Stimulated activated CD4-positive, alpha-beta T cell treated with anti-CD3 and anti-CD28 coated beads, Interleukin-1b, Interleukin-23, amount 100 ng/mL, for 24 hours (primary cell): ENCODE data around the gene SUMO2.
A peak's percentile ranks its signal among the peaks of the same experiment; 100 is the strongest.
"Not testable (repeated sequence)": the region's sequence is repeated elsewhere in the genome, so short reads cannot be mapped to it uniquely, and the experiment has no call there.

ENCODE experiments used
- DNase-seq, 4 experiments: peaks; one replicate each; pipeline ENCODE4 v3.0.0-alpha.2; 2020; ENCODE audit warnings: low read depth in 4 of 4, low spot score in 1 of 4

Gene SUMO2

DNA sequence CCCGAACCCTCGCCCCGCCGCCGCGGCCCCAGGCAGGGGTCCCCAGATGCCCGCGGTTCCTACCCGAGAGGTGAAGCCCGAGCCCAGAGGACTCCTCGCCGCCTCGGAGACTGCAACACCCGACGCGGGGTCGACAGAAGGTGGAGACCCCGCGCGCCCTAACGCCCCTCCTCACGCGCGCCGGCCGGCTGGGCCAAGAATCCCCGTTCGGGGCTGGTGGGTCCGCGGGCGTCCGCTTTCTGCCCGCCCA is 515 bp downstream of the SUMO2 start:
- no peak for DNase-seq

DNA sequence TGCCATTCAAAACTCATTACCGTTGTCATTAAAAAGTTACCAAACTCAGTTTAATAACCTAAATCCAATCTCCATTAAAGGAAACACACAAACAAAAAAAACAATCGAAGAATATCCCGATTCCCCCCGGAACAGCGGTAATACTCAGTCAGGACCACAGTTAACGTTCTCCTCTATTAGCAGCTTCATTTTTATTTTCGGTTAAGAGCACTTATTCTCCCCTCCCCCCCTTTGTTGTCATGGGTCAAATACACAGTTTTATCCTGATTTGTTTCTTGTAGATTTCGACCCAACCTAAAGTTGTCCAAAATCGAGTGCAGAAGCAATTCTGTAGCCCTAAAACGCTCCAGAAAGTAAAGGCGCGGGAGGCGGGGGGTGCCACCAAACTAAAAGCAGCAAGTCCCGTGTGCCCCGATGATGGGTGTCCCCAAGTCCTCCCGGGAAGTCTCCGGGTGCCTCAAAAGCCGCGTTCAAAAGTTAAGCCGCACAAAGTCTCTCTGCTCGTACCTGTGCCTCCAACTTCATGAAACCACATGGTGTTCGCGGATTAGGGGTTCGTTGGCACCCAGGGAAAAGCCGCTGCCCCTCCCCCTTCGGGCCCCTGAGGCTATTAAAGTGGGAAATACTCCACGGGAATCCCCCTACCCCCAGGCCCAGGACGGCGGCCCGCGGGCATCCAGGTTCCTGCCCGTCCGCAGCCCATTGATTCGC is 996 bp downstream of the SUMO2 start:
- DNase-seq, result peak in 3 of 4 experiments; percentile 13 to 21 (median 20)

DNA sequence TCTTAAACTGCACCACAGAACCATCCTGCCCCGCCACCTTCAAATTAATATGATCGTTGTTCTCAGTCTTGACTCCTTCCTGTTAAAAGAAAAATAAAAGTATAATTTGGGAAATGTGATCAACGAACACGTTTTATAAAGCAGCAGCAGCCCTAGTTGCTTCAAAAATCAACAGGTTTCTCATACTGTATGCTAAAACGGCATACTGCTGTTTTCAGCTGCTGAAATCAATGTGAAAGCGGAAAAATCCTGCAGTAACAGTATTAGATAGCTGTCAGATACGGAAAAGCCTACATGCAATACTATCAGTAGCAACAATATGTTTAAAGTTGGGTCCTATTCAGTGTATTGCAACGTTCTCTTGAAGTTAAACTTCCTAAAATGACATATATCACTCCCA is 1.6 kb downstream of the SUMO2 start:
- no peak for DNase-seq

DNA sequence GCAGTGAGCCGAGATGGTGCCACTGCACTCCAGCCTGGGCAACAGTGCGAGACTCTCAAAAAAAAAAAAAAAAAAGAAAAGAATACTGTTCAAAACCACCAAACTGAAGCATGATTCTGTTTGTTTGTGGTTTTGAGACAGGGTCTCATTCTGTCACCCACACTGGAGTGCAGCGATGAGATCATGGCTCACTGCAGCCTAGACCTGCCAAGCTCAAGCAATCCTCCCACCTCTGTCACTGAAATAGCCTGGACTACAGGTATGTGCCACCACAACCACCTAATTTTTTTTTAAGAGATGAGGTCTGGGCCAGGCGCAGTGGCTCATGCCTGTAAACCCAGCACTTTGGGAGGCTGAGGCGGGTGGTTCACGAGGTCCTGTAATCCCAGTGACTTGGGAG is 4.3 kb downstream of the SUMO2 start:
- DNase-seq, result no peak

DNA sequence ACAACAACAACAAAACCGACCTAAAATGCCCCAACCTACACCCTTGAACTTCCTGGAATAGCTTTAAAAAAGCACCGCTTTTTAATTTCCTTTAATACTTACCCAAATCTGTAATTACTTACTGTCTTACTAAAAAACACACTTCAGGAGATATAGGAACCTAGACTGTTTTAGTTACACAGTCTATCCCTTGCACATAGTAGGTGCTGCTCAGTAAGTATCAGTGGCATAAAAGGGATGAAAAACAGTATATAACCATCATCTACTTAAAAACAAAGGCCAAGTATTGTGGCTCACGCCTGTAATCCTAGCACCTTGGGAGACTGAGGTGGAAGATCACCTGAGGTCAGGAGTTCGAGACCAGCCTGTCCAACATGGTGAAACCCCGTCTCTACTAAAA is 6.1 kb downstream of the SUMO2 start:
- no peak for DNase-seq

DNA sequence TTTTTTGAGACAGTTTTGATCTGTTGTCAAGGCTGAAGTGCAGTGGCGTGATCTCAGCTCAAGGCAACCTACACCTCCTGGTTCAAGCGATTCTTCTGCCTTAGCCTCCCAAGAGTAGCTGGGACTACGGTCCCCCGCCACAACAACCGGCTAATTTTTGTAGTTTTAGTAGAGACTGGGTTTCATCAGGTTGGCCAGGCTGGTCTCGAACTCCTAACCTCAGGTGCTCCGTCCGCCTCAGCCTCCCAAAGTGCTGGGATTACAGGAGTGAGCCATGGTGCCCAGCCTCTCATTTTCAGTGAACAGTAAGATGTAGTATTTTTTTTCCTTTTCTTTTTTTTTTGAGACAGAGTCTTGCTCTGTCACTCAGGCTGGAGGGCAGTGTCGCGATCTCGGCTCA is 7.8 kb downstream of the SUMO2 start:
- DNase-seq, result no peak

DNA sequence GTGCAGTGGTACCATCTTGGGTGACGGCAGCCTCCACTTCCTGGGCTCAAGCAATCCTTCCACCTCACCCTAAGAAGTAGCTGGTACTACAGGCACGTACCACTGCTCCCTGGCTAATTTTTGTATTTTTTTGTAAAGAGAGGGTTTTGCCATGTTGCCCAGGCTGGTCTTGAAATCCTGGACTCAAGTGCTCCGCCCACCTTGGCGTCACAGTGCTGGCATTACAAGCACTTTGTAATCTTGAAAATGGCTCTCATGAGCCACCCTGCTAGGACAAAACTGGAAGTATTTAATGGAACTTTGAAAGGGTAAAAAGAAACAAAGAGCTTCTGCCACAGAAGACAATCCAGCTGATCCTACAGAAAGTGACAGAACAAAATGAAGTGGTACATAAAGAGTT is 9.2 kb downstream of the SUMO2 start:
- no peak for DNase-seq

DNA sequence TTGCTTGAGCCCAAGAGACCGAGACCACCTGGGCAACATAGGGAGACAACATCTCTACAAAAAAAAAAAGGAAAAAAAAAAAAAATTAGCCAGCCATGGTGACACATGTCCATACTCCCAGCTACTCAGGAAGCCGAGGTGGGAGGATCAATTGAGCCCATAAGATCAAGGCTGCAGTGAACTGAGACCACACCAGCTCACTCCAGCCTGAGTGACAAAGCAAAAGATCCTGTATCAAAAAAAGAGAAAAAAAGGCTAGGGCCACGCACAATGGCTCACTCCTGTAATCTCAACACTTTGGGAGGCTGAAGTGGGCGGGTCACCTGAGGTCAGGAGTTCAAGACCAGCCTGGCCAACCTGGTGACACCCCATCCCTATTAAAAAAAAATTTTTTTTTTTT is 13.8 kb downstream of the SUMO2 start:
- no peak for DNase-seq

DNA sequence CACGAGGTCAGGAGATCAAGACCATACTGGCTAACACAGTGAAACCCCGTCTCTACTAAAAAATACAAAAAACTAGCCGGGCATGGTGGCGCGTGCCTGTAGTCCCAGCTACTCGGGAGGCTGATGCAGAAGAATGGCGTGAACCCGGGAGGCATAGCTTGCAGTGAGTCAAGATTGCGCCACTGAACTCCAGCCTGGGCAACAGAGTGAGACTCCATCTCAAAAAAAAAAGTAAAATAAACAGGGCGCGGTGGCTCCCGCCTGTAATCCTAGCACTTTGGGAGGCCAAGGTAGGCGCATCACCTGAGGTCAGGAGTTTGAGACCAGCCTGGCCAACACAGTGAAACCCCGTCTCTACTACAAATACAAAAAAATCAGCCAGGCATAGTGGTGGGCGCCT is 18.2 kb downstream of the SUMO2 start:
- not testable (repeated sequence) for DNase-seq

DNA sequence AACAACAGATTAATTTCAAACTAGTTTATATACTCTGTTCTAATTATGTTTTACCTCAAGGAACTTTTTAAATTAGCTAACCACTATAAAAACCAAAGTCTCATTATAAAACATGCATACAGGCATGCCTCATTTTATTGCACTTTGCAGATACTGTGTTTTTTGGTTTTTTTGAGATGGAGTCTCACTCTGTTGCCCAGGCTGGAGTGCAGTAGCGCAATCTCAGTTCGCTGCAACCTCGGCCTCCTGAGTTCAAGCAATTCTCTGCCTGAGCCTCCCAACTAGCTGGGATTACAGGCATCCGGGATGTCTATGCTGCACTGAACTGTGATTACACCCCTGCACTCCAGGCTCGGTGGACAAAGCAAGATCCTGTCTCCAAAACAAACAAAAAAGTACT is 19.7 kb downstream of the SUMO2 start:
- DNase-seq, result no peak

DNA sequence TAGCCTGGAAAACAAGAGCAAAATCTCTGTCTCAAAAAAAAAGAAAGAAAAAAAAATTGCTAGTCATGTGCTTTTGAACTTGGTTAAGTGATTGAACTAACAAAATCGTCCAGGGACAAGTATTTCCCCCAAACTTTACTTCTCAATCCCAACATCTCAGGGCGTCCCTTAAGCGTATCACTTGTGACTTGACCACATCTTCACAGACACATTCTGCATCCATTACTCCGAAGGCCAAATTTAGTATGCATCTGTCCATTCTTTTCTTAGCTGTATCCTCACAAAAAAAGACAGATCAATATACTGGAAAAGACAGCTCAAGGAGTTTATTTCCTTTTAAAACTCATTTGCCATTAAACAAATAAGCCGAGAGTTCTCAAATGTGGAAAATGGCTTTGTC is 22.5 kb downstream of the SUMO2 start:
- no peak for DNase-seq

DNA sequence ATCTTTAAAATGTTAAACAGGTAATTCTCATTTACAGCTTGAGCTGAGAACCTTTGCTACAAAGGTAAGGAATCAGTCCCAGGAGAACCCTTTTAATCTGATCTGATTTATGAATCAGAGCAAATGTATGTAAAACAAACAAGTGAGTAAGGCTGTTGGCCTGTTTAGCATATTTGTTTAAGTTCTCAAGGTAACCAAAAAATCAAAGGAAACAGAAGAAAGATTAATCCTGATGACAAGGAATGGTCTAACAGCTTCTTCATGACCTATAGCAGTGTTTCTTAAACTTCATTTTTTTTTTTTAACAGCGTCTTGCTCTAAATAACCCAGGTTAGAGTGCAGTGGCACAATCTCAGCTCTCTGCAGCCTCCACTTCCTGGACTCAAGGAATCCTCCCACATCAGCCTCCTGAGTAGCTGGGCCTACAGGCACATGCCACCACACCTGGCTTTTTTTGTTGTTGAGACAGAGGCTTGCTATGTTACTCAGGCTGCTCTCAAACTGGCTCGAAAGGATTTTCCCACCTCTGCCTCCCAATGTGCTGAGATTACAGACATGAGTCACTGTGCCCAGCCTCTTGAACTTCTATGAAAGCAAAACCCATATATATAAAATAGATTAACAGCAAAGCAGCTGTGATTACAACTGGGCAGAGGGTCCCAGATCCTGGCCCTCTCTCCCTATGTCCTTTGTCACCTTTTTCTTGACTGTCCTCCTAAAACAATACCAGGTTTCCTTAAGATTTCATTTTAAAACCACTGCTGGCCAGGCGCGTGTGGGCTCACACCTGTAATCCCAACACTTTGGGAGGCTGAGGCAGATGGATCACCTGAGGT is 23.3 kb downstream of the SUMO2 start:
- DNase-seq, result no peak

DNA sequence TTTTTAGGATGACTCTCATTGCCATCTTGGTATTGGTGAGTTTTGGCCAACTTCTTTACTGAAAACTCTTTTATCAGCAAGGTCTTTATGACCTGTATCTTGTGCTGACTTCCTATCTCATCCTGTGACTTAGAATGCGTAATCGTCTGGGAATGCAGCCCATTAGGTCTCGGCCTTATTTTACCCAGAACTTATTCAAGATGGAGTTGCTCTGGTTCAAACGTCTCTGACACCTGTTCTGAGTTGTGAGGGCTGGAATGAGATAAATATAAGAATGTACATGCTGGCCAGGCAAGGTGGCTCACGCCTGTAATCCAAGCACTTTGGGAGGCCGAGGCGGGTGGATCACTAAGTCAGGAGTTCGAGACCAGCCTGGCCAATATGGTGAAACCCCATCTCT is 24.3 kb downstream of the SUMO2 start:
- DNase-seq, result not testable (repeated sequence)

DNA sequence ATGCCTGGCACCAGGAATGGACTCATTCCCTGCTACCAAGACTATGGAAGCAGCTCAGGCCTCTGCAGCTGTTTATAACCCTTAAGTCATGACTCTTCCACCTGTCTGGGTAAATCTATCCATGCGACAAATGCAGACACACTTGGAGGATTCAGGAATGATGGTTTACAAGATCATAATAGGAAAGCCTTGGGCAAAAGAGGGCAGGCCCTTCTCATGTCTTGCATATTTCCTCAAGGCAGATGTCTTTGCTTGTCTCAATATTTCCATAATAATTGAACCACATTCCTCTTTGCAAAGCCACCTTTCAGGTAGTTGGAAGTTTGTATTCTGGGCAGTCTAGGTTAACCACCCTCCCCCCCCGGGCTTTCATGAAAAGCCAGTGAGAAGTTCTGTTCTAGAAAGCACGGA is 27.6 kb downstream of the SUMO2 start:
- no peak for DNase-seq

DNA sequence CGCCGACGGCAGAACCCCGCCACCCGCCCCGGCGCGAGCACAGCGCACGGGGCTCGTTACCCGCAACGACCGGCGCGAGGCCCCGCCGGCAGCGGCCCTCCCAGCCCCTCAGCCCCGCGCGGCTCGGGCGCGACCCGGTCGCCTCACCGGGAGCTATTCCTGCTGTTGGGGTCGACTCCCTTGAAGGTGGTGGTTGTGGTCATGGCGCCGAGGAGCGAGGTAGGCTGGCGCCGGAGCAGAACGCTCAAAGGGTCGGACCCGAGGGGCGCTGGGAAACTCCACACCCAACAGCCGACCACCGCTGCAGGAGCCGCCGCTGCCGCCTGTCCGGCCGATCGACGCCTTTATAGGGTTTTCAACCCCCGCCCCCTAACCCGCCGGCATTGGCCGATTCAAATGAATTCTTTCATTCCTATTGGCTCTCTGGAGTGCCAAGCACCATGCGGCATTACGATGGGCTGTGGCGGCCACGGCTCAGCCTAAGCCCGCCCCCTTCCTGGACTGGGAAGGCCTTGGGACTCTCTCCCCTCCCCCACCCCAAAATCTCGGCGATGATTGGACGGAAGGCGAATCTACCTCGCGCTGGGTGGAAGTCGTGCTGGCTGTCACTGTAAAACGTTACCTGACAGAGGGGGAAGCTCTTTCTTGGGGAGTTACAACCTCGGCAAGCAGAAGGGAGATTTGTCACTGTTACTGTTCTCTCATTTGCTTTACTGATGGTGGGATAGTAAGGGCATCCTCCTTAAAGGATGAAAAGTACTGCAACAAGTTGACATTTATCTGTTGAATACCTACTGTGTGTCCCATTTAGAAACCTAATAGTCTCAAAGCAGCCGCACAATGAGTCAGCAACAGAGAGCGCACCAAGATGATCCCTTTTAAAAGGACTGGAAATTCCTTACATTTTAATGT is 28.3 kb downstream of the SUMO2 start, which contains the start of gene JPT1:
Gene JPT1 (minus strand): TSS at position 318 of the 912 bp plus-strand sequence. CDS start 115 bp downstream, at position 203.
- peak; percentile 93 to 99 (median 94) for DNase-seq

DNA sequence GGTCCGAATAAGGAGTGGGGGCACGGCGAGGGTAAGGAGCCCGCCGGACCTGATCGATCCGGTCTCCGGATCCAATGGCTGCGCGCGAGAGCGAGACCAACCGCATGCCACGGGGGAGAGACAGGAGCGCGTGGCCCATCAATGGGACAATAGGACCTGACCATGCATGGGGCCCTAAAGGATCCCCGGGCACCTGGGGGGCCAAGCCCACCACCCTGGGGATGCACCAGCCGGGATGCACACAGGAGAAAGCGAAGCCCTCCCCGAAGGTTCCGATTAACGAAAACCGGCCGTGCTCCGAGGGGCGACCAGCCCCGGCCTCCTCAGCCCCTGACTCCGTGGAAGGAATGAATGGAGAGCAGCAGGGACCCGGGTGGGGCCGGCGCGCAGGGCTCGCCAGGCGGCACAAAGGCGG is 29.0 kb downstream of the SUMO2 start:
- DNase-seq, result peak in 1 of 4 experiments; percentile 25

DNA sequence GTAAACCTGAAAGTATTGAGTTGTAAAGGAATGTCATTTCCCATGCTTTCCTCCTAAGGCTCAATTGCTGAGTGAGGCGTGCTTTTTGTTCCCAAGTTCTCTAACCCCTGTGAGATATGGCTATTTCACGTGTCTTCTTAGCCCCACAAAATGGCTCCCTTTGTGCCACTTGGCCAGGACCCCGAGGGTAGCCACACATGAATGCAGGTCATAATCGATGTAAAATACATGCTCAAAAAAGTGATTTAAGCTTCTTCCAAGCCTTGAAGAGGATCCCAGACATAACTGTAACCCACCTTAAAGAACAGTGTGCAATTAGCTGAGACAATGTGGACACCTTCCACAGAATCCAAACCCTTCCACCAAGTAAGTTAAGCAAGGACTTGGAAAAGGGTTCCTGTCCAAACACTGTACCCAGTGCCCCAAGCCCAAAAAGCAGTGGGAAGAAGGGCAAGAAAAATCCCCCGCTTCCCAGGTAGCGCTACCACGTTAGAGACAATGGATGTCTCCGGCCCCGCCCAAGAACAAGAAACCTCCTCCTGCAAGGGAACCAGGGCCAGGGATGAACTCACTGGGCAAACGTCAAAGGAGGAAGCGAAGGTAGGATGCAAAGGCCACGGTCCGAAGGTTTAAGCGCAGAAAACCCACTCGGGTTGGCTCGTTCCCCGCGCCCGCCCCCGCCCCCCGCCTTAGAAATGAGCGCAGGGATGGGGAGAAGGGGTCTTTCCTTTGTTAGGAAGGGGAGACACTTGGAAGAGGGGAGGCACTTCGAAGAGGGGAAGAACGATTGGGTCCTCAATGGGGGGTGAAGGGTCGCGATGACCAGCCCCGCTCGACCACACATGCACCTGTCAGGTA is 29.6 kb downstream of the SUMO2 start:
- DNase-seq, result peak in 2 of 4 experiments; percentile 7 to 30

DNA sequence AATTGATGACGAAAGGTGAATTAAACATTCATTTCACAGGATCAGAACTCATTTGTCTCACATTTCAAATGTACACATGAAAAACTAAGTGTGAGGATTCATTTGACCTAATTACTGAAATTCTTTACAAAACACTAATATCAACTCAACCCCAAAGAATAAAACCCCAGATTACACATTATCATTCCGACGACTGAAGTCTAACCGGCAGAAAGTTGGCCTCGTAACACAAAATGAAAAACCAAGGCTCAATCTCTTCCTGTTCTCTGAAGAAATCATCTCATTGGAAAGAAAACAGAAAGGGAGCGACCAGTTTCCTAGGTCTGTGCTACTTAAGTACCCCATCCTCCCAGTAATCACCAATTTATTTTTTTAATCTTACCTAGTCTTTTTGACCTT is 30.2 kb downstream of the SUMO2 start:
- no peak for DNase-seq

DNA sequence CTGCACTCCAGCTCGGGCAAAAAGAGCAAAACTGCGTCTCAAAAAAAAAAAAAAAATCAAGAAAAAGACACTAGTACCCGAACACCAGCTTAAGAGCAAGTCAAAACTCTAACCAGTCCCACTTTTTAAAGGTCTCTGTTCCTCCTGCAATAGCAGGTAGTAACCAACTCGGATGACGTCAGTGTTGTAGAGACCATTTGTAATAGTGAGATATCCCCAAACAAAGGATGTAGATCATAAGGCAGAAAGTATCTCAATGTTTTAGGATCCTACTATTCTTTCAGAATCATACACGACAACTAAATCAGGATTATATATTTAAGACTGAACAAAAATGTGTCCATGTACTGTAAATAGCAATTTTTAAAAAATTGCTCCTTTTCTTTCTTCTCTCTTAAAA is 30.8 kb downstream of the SUMO2 start:
- no peak for DNase-seq

DNA sequence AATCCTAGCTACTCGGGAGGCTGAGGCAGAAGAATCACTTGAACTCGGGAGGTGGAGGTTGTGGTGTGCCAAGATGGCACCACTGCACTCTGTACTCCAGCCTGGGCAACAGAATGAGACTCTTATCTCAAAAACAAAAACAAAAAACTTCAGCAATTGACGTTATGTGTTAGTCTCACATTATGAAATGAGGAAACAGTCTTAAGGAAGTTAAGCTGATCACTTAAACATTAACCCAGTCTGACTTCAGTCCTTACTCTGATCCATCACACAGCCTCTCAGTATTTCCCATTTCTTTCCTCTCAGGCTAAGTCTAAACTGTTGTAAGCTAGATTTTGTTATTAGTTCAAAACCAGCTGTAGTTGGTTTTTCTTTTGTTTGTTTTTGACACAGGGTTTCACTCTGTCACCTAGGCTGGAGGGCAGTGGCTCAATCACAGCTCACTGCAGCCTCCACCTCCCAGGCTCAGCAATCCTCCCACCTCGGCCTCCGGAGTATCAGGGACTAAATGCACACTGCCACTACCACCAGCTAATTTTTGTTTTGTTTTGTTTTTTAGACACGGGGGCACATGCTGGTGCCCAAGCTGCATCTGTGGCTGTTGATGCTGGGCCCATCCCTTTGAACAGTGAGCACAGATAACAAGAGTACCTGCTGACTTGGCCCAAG is 34.7 kb downstream of the SUMO2 start:
- DNase-seq, result no peak
